Endothelial cell of umbilical vein (primary cell): ENCODE results near the gene FGF12. TPM values are rescaled to one million over a fixed set of nuclear protein-coding genes. Genes with fewer than 3 reads are reported as not detected.

Source experiments
- BruUV-seq: library from RNA; stranded (reverse); fragments of 400-500 nt; replicated peaks from 2 replicates; lab custom pipeline; 2021; lab: Mats Ljungman, UMichigan
- CTCF ChIA-PET: fragments of 300-600, 350-600 bp; sonication (Branson Sonifier 250); formaldehyde crosslinking; loops from one replicate; lab custom pipeline; 2021; ENCODE audit warnings: antibody characterized with exemption, inconsistent platforms; lab: Charles Lee
- POLR2A ChIA-PET: fragments of 300-600, 350-600 bp; sonication (Branson Sonifier 250); formaldehyde crosslinking; loops from one replicate; lab custom pipeline; 2021; ENCODE audit warnings: antibody characterized with exemption, inconsistent platforms; lab: Charles Lee
- DNase-seq: peaks from one replicate; pipeline ENCODE4 v3.0.0-alpha.2; 2011; ENCODE audit warnings: low read depth, low spot score
- FAIRE-seq: peaks from 2 replicates; lab custom pipeline; 2011; peaks lifted over from hg19 to GRCh38; lab: Jason Lieb, UNC
- H2AFZ ChIP-seq: 2 replicates; pipeline ENCODE4 v1.6.0; 2012; ENCODE audit warnings: low read depth, low read length, control low read depth, inconsistent platforms
- H3K27ac ChIP-seq: 2 replicates; pipeline ENCODE4 v1.5.1; 2011; ENCODE audit warnings: low read depth, mild to moderate bottlenecking, control low read depth, low read length, moderate library complexity; ENCODE audit not compliant: insufficient read depth
- H3K27me3 ChIP-seq, 2 experiments: 2 replicates each; pipeline versions ENCODE4 v1.6.0 to v1.6.1; 2011; ENCODE audit warnings: low read length in 2 of 2, mixed read lengths in 1 of 2; ENCODE audit not compliant: control insufficient read depth in 2 of 2, insufficient read depth in 2 of 2
- H3K36me3 ChIP-seq, 2 experiments: 2 replicates in 1 of 2; 3 replicates in 1 of 2; pipeline ENCODE4 v1.5.1; 2011; ENCODE audit warnings: low read length in 2 of 2, mild to moderate bottlenecking in 1 of 2, moderate library complexity in 1 of 2; ENCODE audit not compliant: control insufficient read depth in 2 of 2, insufficient read depth in 2 of 2; ENCODE audit errors: extremely low read depth in 1 of 2
- H3K4me1 ChIP-seq: 3 replicates; pipeline ENCODE4 v1.5.1; 2011; ENCODE audit warnings: mild to moderate bottlenecking, low read length; ENCODE audit not compliant: control insufficient read depth, insufficient read depth; ENCODE audit errors: extremely low read depth
- H3K4me2 ChIP-seq: 2 replicates; pipeline ENCODE4 v1.6.1; 2011; ENCODE audit warnings: low read length, control low read depth, mixed read lengths; ENCODE audit not compliant: insufficient read depth
- H3K4me3 ChIP-seq, 3 experiments: fragments of 200-600 bp in 1 of 3; sonication (generic), shearing (Covaris generic) in 1 of 3; replicated peaks in 1 of 3; 2 replicates each; pipeline ENCODE4 v1.5.1; 2011 to 2016; ENCODE audit warnings: control low read depth in 3 of 3, low read length in 3 of 3, mild to moderate bottlenecking in 2 of 3, inconsistent platforms in 1 of 3, low read depth in 1 of 3, moderate library complexity in 1 of 3; ENCODE audit not compliant: insufficient read depth in 1 of 3
- H3K79me2 ChIP-seq: 2 replicates; pipeline ENCODE4 v1.6.0; 2012; ENCODE audit warnings: low read length, inconsistent platforms; ENCODE audit not compliant: control insufficient read depth, insufficient read depth
- H3K9ac ChIP-seq: replicated peaks from 2 replicates; pipeline ENCODE3; 2011; ENCODE audit warnings: low read length, control low read depth; ENCODE audit not compliant: insufficient read depth; ENCODE audit errors: extremely low read depth
- H3K9me1 ChIP-seq: replicated peaks from 3 replicates; pipeline ENCODE4 v1.6.0; 2011; ENCODE audit warnings: mild to moderate bottlenecking, low read length; ENCODE audit not compliant: control insufficient read depth, insufficient read depth; ENCODE audit errors: extremely low read depth
- H3K9me3 ChIP-seq: replicated peaks from 2 replicates; pipeline ENCODE4 v1.5.1; 2012; ENCODE audit warnings: low read length, inconsistent platforms; ENCODE audit not compliant: control insufficient read depth, insufficient read depth
- H4K20me1 ChIP-seq: replicated peaks from 2 replicates; pipeline ENCODE3; 2011; ENCODE audit warnings: mild to moderate bottlenecking, low read length; ENCODE audit not compliant: control insufficient read depth, insufficient read depth; ENCODE audit errors: extremely low read depth
- FOS ChIP-seq: IDR thresholded peaks from 2 replicates; pipeline ENCODE4 v1.6.1; 2011; ENCODE audit warnings: mild to moderate bottlenecking, low read length, moderate library complexity, borderline replicate concordance; ENCODE audit not compliant: insufficient read depth
- JUN ChIP-seq: IDR thresholded peaks from 2 replicates; pipeline ENCODE4 v1.6.1; 2011; ENCODE audit warnings: borderline replicate concordance, low read depth; ENCODE audit not compliant: insufficient read length, insufficient read depth
- MYC ChIP-seq: IDR thresholded peaks from one replicate; pipeline ENCODE4 v1.6.1; 2011; ENCODE audit warnings: mild to moderate bottlenecking, low read depth, low read length
- POLR2A ChIP-seq: IDR thresholded peaks from 2 replicates; pipeline ENCODE4 v1.6.1; 2012; ENCODE audit warnings: low read depth, mild to moderate bottlenecking, control low read depth, low read length
- POLR2AphosphoS5 ChIP-seq: IDR thresholded peaks from 2 replicates; pipeline ENCODE4 v1.6.1; 2012; ENCODE audit warnings: low read depth, mild to moderate bottlenecking, control low read depth, low read length, moderate library complexity; ENCODE audit not compliant: insufficient read depth
- dilution Hi-C: fragments of 300-500 bp; cut with MboI; formaldehyde crosslinking; loops from one replicate; pipeline ENCODE4 v1.15.0; 2019; ENCODE audit warnings: low sequenced_read_pairs; ENCODE audit not compliant: extremely low pct_ligation_motif_present
- intact Hi-C: fragments of 100-400 bp; cut with micrococcal nuclease; formaldehyde crosslinking; loops from one replicate; pipeline ENCODE4 v1.10.0; 2022
- polyA plus RNA-seq, 4 experiments: library from polyadenylated mRNA; depleted of rRNA in 3 of 4; stranded (reverse) in 3 of 4; unstranded in 1 of 4; fragments of >200 nt; gene quantifications; 2 replicates each; pipeline versions ENCODE4 v1.2.1 to v1.2.3, GENCODE V29; 2011 to 2012; ENCODE audit warnings: missing spikeins in 1 of 4
- total RNA-seq: library from RNA; stranded (reverse); gene quantifications from 2 replicates; pipeline ENCODE4 v1.2.3, GENCODE V29; 2021
- TF ChIP-seq, protein P1 (sequence below): IDR thresholded peaks from 2 replicates; pipeline ENCODE4 v1.6.1; 2011; ENCODE audit not compliant: insufficient read depth, insufficient read length
- TF ChIP-seq, protein P2 (sequence below), 2 donors: IDR thresholded peaks; 1 replicate in 1 of 2; 2 replicates in 1 of 2; pipeline ENCODE4 v1.5.1; 2011; ENCODE audit warnings: low read length in 2 of 2, mild to moderate bottlenecking in 2 of 2, moderate library complexity in 2 of 2, control low read depth in 1 of 2, inconsistent platforms in 1 of 2, low read depth in 1 of 2; ENCODE audit not compliant: insufficient read depth in 1 of 2; ENCODE audit errors: extremely low read depth in 1 of 2

The FGF12 gene
- total and polyA plus RNA-seq, 2 donors (not counting 3 experiments of a cell fraction or from before 2014, with no cell fraction given), result 0.72 to 2.5 TPM

DNA sequence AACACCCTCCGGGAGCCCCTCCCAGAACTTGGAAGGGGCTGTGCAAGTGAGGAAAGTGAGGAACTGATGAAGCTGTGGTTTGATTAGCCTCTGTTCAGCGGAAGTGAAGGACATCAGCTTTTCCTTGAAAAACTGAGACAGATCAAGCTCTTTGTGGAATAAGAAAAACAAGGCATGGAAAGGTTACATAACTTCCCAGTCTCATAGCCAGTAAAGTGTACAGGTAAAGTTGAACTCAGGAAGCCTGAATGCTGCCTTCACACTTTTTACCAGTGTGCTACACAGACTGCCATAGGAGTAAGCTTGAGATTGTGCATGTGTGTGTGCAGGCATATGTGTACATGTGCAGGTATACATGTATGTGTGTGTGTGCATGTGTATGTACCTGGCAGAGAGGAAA lies 293.2 kb downstream of the FGF12 start:
- POLR2A ChIA-PET, result no interaction called here
- no peak for FAIRE-seq
- dilution Hi-C loops, result no loop called here

More for the DNA sequence above, 293.2 kb downstream of the FGF12 start:
- DNase-seq, result no peak
- intact Hi-C loops, result no loop called here
- no TSS peak for BruUV-seq
- CTCF ChIA-PET, result interaction anchor here (0.7 to 7.6 kb wide), 5 partner anchors 10 to 303 kb away, joined by 3 to 50 read pairs (median 7); no protein-coding TSS in a partner anchor
- Histone ChIP-seq H3K36me3 (no peaks in the 10 kb centered on the region), H3K9ac (no peak overlapping the region), H3K79me2 (no peaks in the 10 kb centered on the region), H4K20me1 (no peaks in the 10 kb centered on the region), H3K4me2 (no peak overlapping the region), H3K9me3 (no peaks in the 10 kb centered on the region), H3K4me3 (no peak overlapping the region), H3K9me1 (no peaks in the 10 kb centered on the region), H3K4me1 (no peaks in the 10 kb centered on the region), H3K27ac (no peak overlapping the region), H3K27me3 (peaks cover 3 to 8% of the 10 kb centered on the region in 2 experiments), H2AFZ (no peak overlapping the region)
- TF ChIP-seq POLR2A, result no peak
- no peak for TF ChIP-seq JUN
- TF ChIP-seq MYC, result no peak
- TF ChIP-seq FOS, result no peak
- no peak for TF ChIP-seq POLR2AphosphoS5
- TF ChIP-seq, protein P1, sequence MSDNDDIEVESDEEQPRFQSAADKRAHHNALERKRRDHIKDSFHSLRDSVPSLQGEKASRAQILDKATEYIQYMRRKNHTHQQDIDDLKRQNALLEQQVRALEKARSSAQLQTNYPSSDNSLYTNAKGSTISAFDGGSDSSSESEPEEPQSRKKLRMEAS, result no peak
- TF ChIP-seq, protein P2, sequence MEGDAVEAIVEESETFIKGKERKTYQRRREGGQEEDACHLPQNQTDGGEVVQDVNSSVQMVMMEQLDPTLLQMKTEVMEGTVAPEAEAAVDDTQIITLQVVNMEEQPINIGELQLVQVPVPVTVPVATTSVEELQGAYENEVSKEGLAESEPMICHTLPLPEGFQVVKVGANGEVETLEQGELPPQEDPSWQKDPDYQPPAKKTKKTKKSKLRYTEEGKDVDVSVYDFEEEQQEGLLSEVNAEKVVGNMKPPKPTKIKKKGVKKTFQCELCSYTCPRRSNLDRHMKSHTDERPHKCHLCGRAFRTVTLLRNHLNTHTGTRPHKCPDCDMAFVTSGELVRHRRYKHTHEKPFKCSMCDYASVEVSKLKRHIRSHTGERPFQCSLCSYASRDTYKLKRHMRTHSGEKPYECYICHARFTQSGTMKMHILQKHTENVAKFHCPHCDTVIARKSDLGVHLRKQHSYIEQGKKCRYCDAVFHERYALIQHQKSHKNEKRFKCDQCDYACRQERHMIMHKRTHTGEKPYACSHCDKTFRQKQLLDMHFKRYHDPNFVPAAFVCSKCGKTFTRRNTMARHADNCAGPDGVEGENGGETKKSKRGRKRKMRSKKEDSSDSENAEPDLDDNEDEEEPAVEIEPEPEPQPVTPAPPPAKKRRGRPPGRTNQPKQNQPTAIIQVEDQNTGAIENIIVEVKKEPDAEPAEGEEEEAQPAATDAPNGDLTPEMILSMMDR (IDR thresholded peaks at IDR 0.05; ENCODE audit: extremely low read depth in 1 of 2, insufficient read depth in 1 of 2, low read depth in 1 of 2, low read length in 2 of 2), result no peak
